ENCODE measurements around the gene MOCS2. TPM values are rescaled to one million over a fixed set of nuclear protein-coding genes. Genes with fewer than 3 reads are reported as not detected.

Gene MOCS2
- total RNA-seq, 4 donors from 2014 or later = 68.1 to 122 (median 85.2) TPM

- intact Hi-C loops (cut with DNase I) = no loop called here
- H3K36me3 ChIP-seq = peaks cover 0 to 51% (median 18%) of the 10 kb centered on the region in 4 donors
- H3K9me3 ChIP-seq = no peaks in the 10 kb centered on the region
- WGBS = 71% methylated on average over 2 of the region's 2 CpGs
- no peak overlapping the region for H3K27ac ChIP-seq (replicated peaks in 1 of 4)
- no peak overlapping the region for H3K4me3 ChIP-seq
- H3K27me3 ChIP-seq = no peaks in the 10 kb centered on the region
- TF ChIP-seq CTCF (IDR thresholded peaks at IDR 0.05) = no peak
- no peak for TF ChIP-seq EP300 (IDR thresholded peaks at IDR 0.05)
- TF ChIP-seq POLR2AphosphoS5 (IDR thresholded peaks at IDR 0.05) = no peak
- no peak for TF ChIP-seq POLR2A (IDR thresholded peaks at IDR 0.05; ENCODE audit: low read depth)
- H3K4me1 ChIP-seq = no peaks in the 10 kb centered on the region
- DNase-seq (ENCODE audit: extremely low spot score) = no peak
Observed at GRCh38 chr5:53076014-53076583, 33.5 kb downstream of the MOCS2 start.

GRCh38 chr5:53073348-53073747 lies 36.2 kb downstream of the MOCS2 start:
- Histone ChIP-seq H3K27me3 (no peaks in the 10 kb centered on the region), H3K27ac (replicated peaks in 1 of 4) (no peak overlapping the region), H3K9me3 (no peaks in the 10 kb centered on the region), H3K4me3 (no peak overlapping the region), H3K36me3 (peaks cover 0 to 35% (median 18%) of the 10 kb centered on the region in 4 donors), H3K4me1 (no peaks in the 10 kb centered on the region)
- DNase-seq (ENCODE audit: extremely low spot score) = no peak
- 59% methylated on average over 2 of the region's 2 CpGs for WGBS
- no peak for TF ChIP-seq POLR2A (IDR thresholded peaks at IDR 0.05; ENCODE audit: low read depth)
- no peak for TF ChIP-seq CTCF (IDR thresholded peaks at IDR 0.05)
- TF ChIP-seq EP300 (IDR thresholded peaks at IDR 0.05) = no peak
- TF ChIP-seq POLR2AphosphoS5 (IDR thresholded peaks at IDR 0.05) = no peak
- intact Hi-C loops (cut with DNase I) = no loop called here

GRCh38 chr5:53071738-53072137 lies 37.8 kb downstream of the MOCS2 start:
- TF ChIP-seq CTCF (IDR thresholded peaks at IDR 0.05) (no peak), POLR2A (IDR thresholded peaks at IDR 0.05; ENCODE audit: low read depth) (no peak), EP300 (IDR thresholded peaks at IDR 0.05) (no peak), POLR2AphosphoS5 (IDR thresholded peaks at IDR 0.05) (no peak)
- WGBS = 83% methylated on average over 2 of the region's 2 CpGs
- Histone ChIP-seq H3K4me1 (no peaks in the 10 kb centered on the region), H3K9me3 (no peaks in the 10 kb centered on the region), H3K36me3 (peaks cover 0 to 23% (median 13%) of the 10 kb centered on the region in 4 donors), H3K27ac (replicated peaks in 1 of 4) (no peak overlapping the region), H3K4me3 (no peak overlapping the region), H3K27me3 (no peaks in the 10 kb centered on the region)
- intact Hi-C loops (cut with DNase I) = no loop called here
- no peak for DNase-seq (ENCODE audit: extremely low spot score)

GRCh38 chr5:53071298-53071697 lies 38.3 kb downstream of the MOCS2 start:
- Histone ChIP-seq H3K9me3 (no peaks in the 10 kb centered on the region), H3K27ac (replicated peaks in 1 of 4) (no peak overlapping the region), H3K27me3 (no peaks in the 10 kb centered on the region), H3K4me3 (no peak overlapping the region), H3K4me1 (no peaks in the 10 kb centered on the region), H3K36me3 (peaks cover 0 to 23% (median 13%) of the 10 kb centered on the region in 4 donors)
- intact Hi-C loops (cut with DNase I) = no loop called here
- no peak for DNase-seq (ENCODE audit: extremely low spot score)
- TF ChIP-seq POLR2AphosphoS5 (IDR thresholded peaks at IDR 0.05) = no peak
- TF ChIP-seq CTCF (IDR thresholded peaks at IDR 0.05) = no peak
- no peak for TF ChIP-seq EP300 (IDR thresholded peaks at IDR 0.05)
- TF ChIP-seq POLR2A (IDR thresholded peaks at IDR 0.05; ENCODE audit: low read depth) = no peak
- WGBS = 88% methylated on average over 2 of the region's 2 CpGs

- H3K4me3 ChIP-seq = no peak overlapping the region
- WGBS = 97% methylated on average over 5 of the region's 5 CpGs
Observed at GRCh38 chr5:53069626-53070025, 39.9 kb downstream of the MOCS2 start.

More at GRCh38 chr5:53069626-53070025, 39.9 kb downstream of the MOCS2 start:
- no peak for TF ChIP-seq EP300 (IDR thresholded peaks at IDR 0.05)
- TF ChIP-seq POLR2AphosphoS5 (IDR thresholded peaks at IDR 0.05) = no peak
- no peak for TF ChIP-seq CTCF (IDR thresholded peaks at IDR 0.05)
- no peak for TF ChIP-seq POLR2A (IDR thresholded peaks at IDR 0.05; ENCODE audit: low read depth)
- intact Hi-C loops (cut with DNase I) = no loop called here
- peaks cover 0 to 11% (median 2%) of the 10 kb centered on the region in 4 donors for H3K36me3 ChIP-seq
- no peak for DNase-seq (ENCODE audit: extremely low spot score)
- H3K27me3 ChIP-seq = no peaks in the 10 kb centered on the region
- H3K9me3 ChIP-seq = no peaks in the 10 kb centered on the region
- H3K27ac ChIP-seq (replicated peaks in 1 of 4) = no peak overlapping the region
- H3K4me1 ChIP-seq = no peaks in the 10 kb centered on the region
